Naive thymus-derived CD4-positive, alpha-beta T cell (primary cell): ENCODE measurements around the gene LCE1F. TPM values are rescaled to one million over a fixed set of nuclear protein-coding genes. Genes with fewer than 3 reads are reported as not detected.

Experiments used
- ATAC-seq: fragments of 150-1000 bp; cut with Tn5 transposase; 2 replicates; pipeline ENCODE4 v1.10.0; 2021; ENCODE audit warnings: mild to moderate bottlenecking, moderate library complexity
- CTCF ChIA-PET: fragments of 350-600 bp; sonication (Branson Sonifier 250); formaldehyde crosslinking; loops from one replicate; lab custom pipeline; 2021; ENCODE audit warnings: antibody characterized with exemption; lab: Charles Lee
- POLR2A ChIA-PET: fragments of 350-600 bp; sonication (Branson Sonifier 250); formaldehyde crosslinking; loops from one replicate; lab custom pipeline; 2021; ENCODE audit warnings: antibody characterized with exemption, inconsistent platforms; lab: Charles Lee
- DNase-seq, 9 donors: peaks; one replicate each; pipeline versions ENCODE4 v3.0.0 to v3.0.0-alpha.2; 2020 to 2022; ENCODE audit warnings: mixed read lengths in 1 of 9
- H3K27ac ChIP-seq: one replicate; pipeline ENCODE4 v1.7.0; 2013; ENCODE audit warnings: mild to moderate bottlenecking, low read depth, low read length, moderate library complexity
- H3K27me3 ChIP-seq, 2 donors: one replicate each; pipeline ENCODE4 v1.7.0; 2013; ENCODE audit warnings: low read length in 2 of 2, mild to moderate bottlenecking in 2 of 2, moderate library complexity in 2 of 2; ENCODE audit not compliant: control insufficient read depth in 2 of 2, insufficient read depth in 2 of 2
- H3K36me3 ChIP-seq, 3 experiments: 1 replicate in 2 of 3; 2 replicates in 1 of 3; pipeline ENCODE4 v1.7.0; 2013; ENCODE audit warnings: low read length in 3 of 3, mild to moderate bottlenecking in 3 of 3, moderate library complexity in 1 of 3; ENCODE audit not compliant: insufficient read depth in 3 of 3, control insufficient read depth in 2 of 3
- H3K4me1 ChIP-seq, 2 donors: one replicate each; pipeline ENCODE4 v1.7.0; 2013; ENCODE audit warnings: low read length in 2 of 2, mild to moderate bottlenecking in 2 of 2, moderate library complexity in 1 of 2; ENCODE audit not compliant: control insufficient read depth in 2 of 2, insufficient read depth in 2 of 2
- H3K4me3 ChIP-seq: 2 replicates; pipeline ENCODE4 v1.7.0; 2013; ENCODE audit warnings: mild to moderate bottlenecking, low read length
- H3K9me3 ChIP-seq, 3 experiments: 1 replicate in 2 of 3; 2 replicates in 1 of 3; pipeline ENCODE4 v1.7.0; 2013; ENCODE audit warnings: low read length in 3 of 3; ENCODE audit not compliant: control insufficient read depth in 2 of 3
- H3K27ac Mint-ChIP-seq, 9 donors: one replicate each; pipeline ENCODE4 v1.8.0; 2020 to 2022; ENCODE audit warnings: mixed read lengths in 9 of 9, mild to moderate bottlenecking in 8 of 9, moderate library complexity in 5 of 9, inconsistent platforms in 2 of 9
- H3K27me3 Mint-ChIP-seq, 5 donors: one replicate each; pipeline ENCODE4 v1.8.0; 2021 to 2022; ENCODE audit warnings: mixed read lengths in 5 of 5, mild to moderate bottlenecking in 1 of 5
- H3K36me3 Mint-ChIP-seq, 5 donors: one replicate each; pipeline ENCODE4 v1.8.0; 2020 to 2022; ENCODE audit warnings: mixed read lengths in 5 of 5, mild to moderate bottlenecking in 3 of 5, inconsistent platforms in 1 of 5
- H3K4me1 Mint-ChIP-seq, 7 donors: one replicate each; pipeline ENCODE4 v1.8.0; 2020 to 2022; ENCODE audit warnings: mixed read lengths in 7 of 7, mild to moderate bottlenecking in 3 of 7, inconsistent platforms in 1 of 7
- H3K4me3 Mint-ChIP-seq, 10 donors: one replicate each; pipeline ENCODE4 v1.8.0; 2020 to 2022; ENCODE audit warnings: mild to moderate bottlenecking in 10 of 10, mixed read lengths in 10 of 10, moderate library complexity in 6 of 10, inconsistent platforms in 2 of 10
- H3K9me3 Mint-ChIP-seq, 11 donors: one replicate each; pipeline ENCODE4 v1.8.0; 2020 to 2022; ENCODE audit warnings: mixed read lengths in 11 of 11, mild to moderate bottlenecking in 4 of 11, inconsistent platforms in 1 of 11, moderate library complexity in 1 of 11
- intact Hi-C, 2 donors: fragments of 100-400 bp; cut with micrococcal nuclease; formaldehyde crosslinking; loops; one replicate each; pipeline ENCODE4 v1.15.1; 2023
- polyA plus RNA-seq, 2 donors: library from polyadenylated mRNA; unstranded; fragments of 300-500 nt; fragmentation: Illumina TruSeq; gene quantifications; one replicate each; pipeline ENCODE4 v1.2.3, GENCODE V29; 2021
- total RNA-seq, 6 experiments: library from RNA in 5 of 6; stranded (reverse) in 5 of 6; gene quantifications; 1 replicate in 5 of 6; 2 replicates in 1 of 6; pipeline ENCODE4 v1.2.3 and lab custom pipeline; 2021 to 2026

Gene LCE1F
- total and polyA plus RNA-seq, 7 experiments from 2014 or later: not detected

DNA sequence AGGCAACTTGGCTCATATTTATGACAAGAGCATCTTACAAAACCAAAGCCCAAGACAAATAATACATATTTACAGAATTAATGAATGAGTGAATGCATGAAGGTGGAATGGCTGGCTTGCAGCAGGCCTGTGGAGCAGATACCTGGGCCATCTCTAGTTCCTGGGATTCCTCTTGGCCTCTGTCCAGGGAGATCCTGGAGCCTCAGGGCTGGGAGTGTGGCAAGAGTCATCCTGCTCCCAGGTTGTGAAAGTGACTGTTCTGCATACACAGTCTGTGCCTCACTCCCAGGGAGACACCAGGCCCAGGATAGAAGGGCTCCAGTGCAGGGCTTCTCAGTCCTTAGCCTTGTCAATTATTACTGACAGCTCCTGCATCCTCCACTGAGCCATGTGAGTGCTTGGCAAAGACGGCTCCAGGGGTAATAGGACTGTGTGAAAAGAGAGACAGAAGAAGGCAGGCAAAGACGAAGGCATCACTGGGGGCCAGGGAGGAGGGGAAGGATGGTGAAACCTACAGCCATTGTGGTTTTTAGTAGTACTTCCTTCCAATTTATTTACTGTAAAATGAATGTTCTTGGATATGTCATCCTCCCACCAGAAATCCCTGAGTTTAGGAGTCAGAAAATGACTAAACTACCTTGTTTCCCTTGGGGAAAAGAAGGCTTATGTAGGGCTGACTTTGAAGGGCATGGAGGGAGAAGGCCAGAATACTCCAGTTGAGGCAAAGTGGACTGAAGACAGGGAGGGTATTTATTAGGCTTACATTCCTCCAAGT, 31.4 kb upstream of the LCE1F start:
- H3K27ac ChIP-seq: no peak overlapping the region
- Mint-ChIP-seq H3K4me3 (no peak overlapping the region), H3K4me1 (peaks cover 0 to 2% (median 0%) of the 10 kb centered on the region in 7 donors), H3K36me3 (no peaks in the 10 kb centered on the region), H3K27me3 (peaks cover 10 to 54% (median 44%) of the 10 kb centered on the region in 5 donors), H3K9me3 (peaks cover 0 to 7% (median 0%) of the 10 kb centered on the region in 11 donors), H3K27ac (no peak overlapping the region)
- DNase-seq (no peak), ATAC-seq (no peak)
- intact Hi-C loops: no loop called here
- no peaks in the 10 kb centered on the region for H3K36me3 ChIP-seq
- H3K9me3 ChIP-seq: no peaks in the 10 kb centered on the region
- no peaks in the 10 kb centered on the region for H3K4me1 ChIP-seq
- no peak overlapping the region for H3K4me3 ChIP-seq
- H3K27me3 ChIP-seq: no peaks in the 10 kb centered on the region
- ChIA-PET CTCF (no interaction called here), POLR2A (no interaction called here)

DNA sequence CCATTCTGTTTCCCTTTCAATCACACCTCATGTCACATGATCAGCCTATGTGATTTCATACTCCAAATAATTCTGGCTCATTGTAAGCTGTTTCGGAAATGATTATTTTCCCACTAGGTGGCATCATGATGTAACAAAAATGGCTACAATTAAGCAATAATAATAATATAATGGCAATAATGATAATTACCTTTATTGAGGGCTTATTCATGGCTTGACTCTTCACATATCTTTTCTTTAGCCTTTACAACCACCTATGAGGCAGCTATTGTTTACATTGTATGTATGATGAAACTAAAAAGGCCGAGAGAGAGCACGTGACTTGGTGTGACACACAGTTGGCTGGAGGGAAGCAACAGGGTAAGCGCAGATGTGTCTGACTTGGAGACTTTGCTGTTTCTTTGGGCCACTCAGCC, 29.6 kb upstream of the LCE1F start:
- Mint-ChIP-seq H3K27me3 (peaks cover 11 to 52% (median 44%) of the 10 kb centered on the region in 5 donors), H3K4me3 (no peak overlapping the region), H3K9me3 (peaks cover 0 to 7% (median 0%) of the 10 kb centered on the region in 11 donors), H3K4me1 (peaks cover 0 to 2% (median 0%) of the 10 kb centered on the region in 7 donors), H3K36me3 (no peaks in the 10 kb centered on the region), H3K27ac (no peak overlapping the region)
- ATAC-seq (no peak), DNase-seq (no peak)
- Histone ChIP-seq H3K4me3 (no peak overlapping the region), H3K9me3 (no peaks in the 10 kb centered on the region), H3K4me1 (no peaks in the 10 kb centered on the region), H3K36me3 (no peaks in the 10 kb centered on the region), H3K27me3 (no peaks in the 10 kb centered on the region), H3K27ac (no peak overlapping the region)
- intact Hi-C loops: no loop called here
- ChIA-PET CTCF (no interaction called here), POLR2A (no interaction called here)

DNA sequence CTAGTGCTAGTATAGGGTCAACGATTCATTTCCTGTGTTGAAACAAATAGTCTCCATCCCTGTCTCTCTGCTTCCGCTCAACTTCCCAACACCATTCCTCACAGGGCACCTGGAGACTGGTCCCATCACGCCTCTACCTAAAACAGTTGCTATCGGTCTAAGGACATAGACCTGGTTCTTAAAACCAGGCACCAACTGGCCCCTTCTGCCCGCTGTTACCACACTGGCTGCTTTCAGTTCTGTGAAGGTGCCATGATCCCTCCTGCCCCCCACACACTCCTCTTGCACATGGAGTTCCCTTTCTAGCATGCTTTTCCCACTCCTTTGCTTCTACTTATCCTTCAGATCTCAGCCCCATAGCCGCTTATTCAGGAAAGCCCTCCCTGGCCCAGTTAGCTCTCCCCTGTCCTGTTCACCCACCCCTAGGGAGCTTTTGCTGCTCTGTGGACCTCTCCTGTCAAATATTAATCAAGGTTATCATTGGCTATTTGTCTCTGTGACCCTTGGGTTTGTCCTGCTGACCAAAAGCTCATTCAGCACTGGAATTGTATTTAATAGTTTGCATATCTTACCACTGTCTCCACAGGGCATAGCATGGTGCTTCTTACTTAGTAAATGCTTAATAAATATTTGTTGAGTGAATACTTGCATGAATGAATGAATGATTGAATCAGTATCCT, 29.0 kb upstream of the LCE1F start:
- Histone ChIP-seq H3K9me3 (no peaks in the 10 kb centered on the region), H3K27me3 (no peaks in the 10 kb centered on the region), H3K36me3 (no peaks in the 10 kb centered on the region), H3K27ac (no peak overlapping the region), H3K4me1 (no peaks in the 10 kb centered on the region), H3K4me3 (no peak overlapping the region)
- peaks cover 0 to 2% (median 0%) of the 10 kb centered on the region in 7 donors for H3K4me1 Mint-ChIP-seq
- H3K4me3 Mint-ChIP-seq: no peak overlapping the region
- H3K27ac Mint-ChIP-seq: no peak overlapping the region
- DNase-seq (no peak), ATAC-seq (no peak)
- no peaks in the 10 kb centered on the region for H3K36me3 Mint-ChIP-seq
- CTCF ChIA-PET: no interaction called here
- peaks cover 0 to 7% (median 0%) of the 10 kb centered on the region in 11 donors for H3K9me3 Mint-ChIP-seq
- intact Hi-C loops: no loop called here
- POLR2A ChIA-PET: no interaction called here
- peaks cover 17 to 58% (median 50%) of the 10 kb centered on the region in 5 donors for H3K27me3 Mint-ChIP-seq

DNA sequence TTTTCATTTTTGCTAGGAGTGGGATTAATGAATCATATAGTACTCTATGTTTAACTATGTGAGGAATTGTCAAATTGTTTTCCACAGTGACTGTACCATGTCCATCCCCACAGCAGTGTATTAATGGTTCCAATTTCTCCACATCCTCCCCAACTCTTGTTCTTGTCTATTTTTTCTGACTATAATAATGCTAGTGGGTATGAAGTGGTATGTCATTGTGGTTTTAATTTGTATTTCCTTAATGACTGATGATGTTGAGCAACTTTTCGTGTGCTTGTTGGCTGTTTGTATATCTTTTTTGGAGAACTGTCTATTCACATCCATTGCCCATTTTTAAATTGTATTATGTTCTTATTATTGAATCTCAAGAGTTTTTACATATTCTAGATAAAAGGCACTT, 27.1 kb upstream of the LCE1F start:
- CTCF ChIA-PET: no interaction called here
- intact Hi-C loops: no loop called here
- H3K27ac Mint-ChIP-seq: no peak overlapping the region

DNA sequence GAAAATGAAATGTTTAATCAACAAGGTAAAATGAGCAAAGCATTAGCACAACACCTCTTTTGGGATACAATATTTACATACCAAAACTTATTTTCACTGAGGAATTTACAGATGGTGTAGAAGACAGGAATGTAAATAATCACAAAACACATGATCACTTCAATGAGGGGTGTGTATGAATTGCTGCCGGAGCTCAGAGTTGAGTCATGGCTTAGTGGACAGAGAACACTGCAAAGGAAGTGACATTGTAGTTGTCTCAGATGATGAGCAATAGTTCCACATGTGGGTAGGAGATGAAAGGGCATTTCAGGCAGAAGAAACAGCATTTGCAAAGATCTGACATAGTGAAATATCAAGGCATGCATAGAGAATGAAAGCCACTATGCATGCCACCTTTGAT, 22.7 kb upstream of the LCE1F start:
- POLR2A ChIA-PET: no interaction called here
- Mint-ChIP-seq H3K27ac (no peak overlapping the region), H3K4me1 (no peaks in the 10 kb centered on the region), H3K36me3 (no peaks in the 10 kb centered on the region), H3K9me3 (peaks cover 0 to 4% (median 0%) of the 10 kb centered on the region in 11 donors), H3K4me3 (no peak overlapping the region), H3K27me3 (peaks cover 19 to 59% (median 48%) of the 10 kb centered on the region in 5 donors)
- H3K4me1 ChIP-seq: no peaks in the 10 kb centered on the region
- DNase-seq: no peak
- H3K27me3 ChIP-seq: no peaks in the 10 kb centered on the region
- no peak overlapping the region for H3K27ac ChIP-seq
- no peak overlapping the region for H3K4me3 ChIP-seq
- ATAC-seq: no peak
- H3K9me3 ChIP-seq: no peaks in the 10 kb centered on the region
- intact Hi-C loops: no loop called here
- no peaks in the 10 kb centered on the region for H3K36me3 ChIP-seq
- CTCF ChIA-PET: no interaction called here

More for the DNA sequence above, 27.1 kb upstream of the LCE1F start:
- POLR2A ChIA-PET: no interaction called here
- Histone ChIP-seq H3K4me3 (no peak overlapping the region), H3K4me1 (no peaks in the 10 kb centered on the region), H3K27me3 (no peaks in the 10 kb centered on the region), H3K9me3 (no peaks in the 10 kb centered on the region), H3K36me3 (no peaks in the 10 kb centered on the region), H3K27ac (no peak overlapping the region)
- H3K9me3 Mint-ChIP-seq: peaks cover 0 to 5% (median 0%) of the 10 kb centered on the region in 11 donors
- peaks cover 15 to 67% (median 49%) of the 10 kb centered on the region in 5 donors for H3K27me3 Mint-ChIP-seq
- H3K4me3 Mint-ChIP-seq: no peak overlapping the region
- ATAC-seq (no peak), DNase-seq (no peak)
- H3K36me3 Mint-ChIP-seq: no peaks in the 10 kb centered on the region
- H3K4me1 Mint-ChIP-seq: no peaks in the 10 kb centered on the region

DNA sequence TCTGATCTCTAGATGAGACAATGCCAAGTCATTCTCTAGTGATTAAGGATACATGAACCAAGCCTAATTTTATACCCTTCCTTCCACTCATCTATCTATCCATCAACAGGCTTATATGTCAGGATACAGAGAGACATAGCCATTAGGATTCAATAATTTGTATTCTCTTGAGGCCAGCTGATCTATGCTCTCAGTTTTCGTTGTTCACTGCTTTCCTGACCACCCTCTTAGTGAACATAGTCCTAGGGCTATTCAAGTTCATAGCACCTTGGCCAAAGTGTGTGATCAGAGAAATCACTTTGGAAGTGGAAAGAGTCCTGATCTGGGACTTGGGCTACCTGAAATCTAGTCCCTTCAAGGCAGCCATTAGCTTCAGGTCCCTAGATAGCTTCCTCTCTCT, 21.4 kb upstream of the LCE1F start:
- Mint-ChIP-seq H3K9me3 (peaks cover 0 to 4% (median 0%) of the 10 kb centered on the region in 11 donors), H3K4me1 (no peaks in the 10 kb centered on the region), H3K4me3 (no peak overlapping the region), H3K27me3 (peaks cover 15 to 52% (median 51%) of the 10 kb centered on the region in 5 donors), H3K36me3 (no peaks in the 10 kb centered on the region), H3K27ac (no peak overlapping the region)
- ChIA-PET CTCF (no interaction called here), POLR2A (no interaction called here)
- H3K36me3 ChIP-seq: no peaks in the 10 kb centered on the region
- H3K27me3 ChIP-seq: no peaks in the 10 kb centered on the region
- no peak overlapping the region for H3K4me3 ChIP-seq
- DNase-seq: no peak
- ATAC-seq: no peak
- no peak overlapping the region for H3K27ac ChIP-seq
- no peaks in the 10 kb centered on the region for H3K4me1 ChIP-seq
- H3K9me3 ChIP-seq: no peaks in the 10 kb centered on the region
- intact Hi-C loops: no loop called here
